HG03442 (cell line): ENCODE measurements around the gene KBTBD3.

Experiments
- ATAC-seq: cut with Tn5 transposase; IDR thresholded peaks from one replicate; pipeline ENCODE4 v1.9.1; 2021; ENCODE audit warnings: mild to moderate bottlenecking, moderate library complexity; ENCODE audit not compliant: unreplicated experiment

Gene KBTBD3

GRCh38 chr11:106076919-106077608 is at the start of gene KBTBD3:
Gene KBTBD3, minus strand, starts transcription at chr11:106077347. Its CDS starts 18,250 bp downstream, at chr11:106059097.
- ATAC-seq = peak; percentile 94

GRCh38 chr11:106121570-106122320 is 44.6 kb upstream of the KBTBD3 start:
- no peak for ATAC-seq

- no peak for ATAC-seq
Observed at GRCh38 chr11:106105986-106106385, 28.8 kb upstream of the KBTBD3 start.

- ATAC-seq = no peak
Observed at GRCh38 chr11:106101819-106102218, 24.7 kb upstream of the KBTBD3 start.

- ATAC-seq = no peak
Observed at GRCh38 chr11:106101370-106101769, 24.2 kb upstream of the KBTBD3 start.

- ATAC-seq = no peak
Observed at GRCh38 chr11:106098893-106099553, 21.9 kb upstream of the KBTBD3 start.

- no peak for ATAC-seq
Observed at GRCh38 chr11:106092446-106092845, 15.3 kb upstream of the KBTBD3 start.

- ATAC-seq = peak; percentile 99
Observed at GRCh38 chr11:106091480-106092123, 14.5 kb upstream of the KBTBD3 start.

- no peak for ATAC-seq
Observed at GRCh38 chr11:106088896-106089295, 11.7 kb upstream of the KBTBD3 start.

- no peak for ATAC-seq
Observed at GRCh38 chr11:106087815-106088435, 10.8 kb upstream of the KBTBD3 start.

- ATAC-seq = no peak
Observed at GRCh38 chr11:106086850-106087249, 9.7 kb upstream of the KBTBD3 start.

- no peak for ATAC-seq
Observed at GRCh38 chr11:106086135-106086534, 9.0 kb upstream of the KBTBD3 start.

GRCh38 chr11:106082096-106082495 is 4.9 kb upstream of the KBTBD3 start:
- no peak for ATAC-seq

- ATAC-seq = peak; percentile 16
Observed at GRCh38 chr11:106077609-106078455, 685 bp upstream of the KBTBD3 start, which contains the start of gene AASDHPPT. Gene AASDHPPT, plus strand, starts transcription at chr11:106077662. Its CDS starts 49 bp downstream, at chr11:106077711.

GRCh38 chr11:106076171-106076918 is 802 bp downstream of the KBTBD3 start:
- ATAC-seq = no peak

GRCh38 chr11:106072804-106073203 is 4.3 kb downstream of the KBTBD3 start:
- no peak for ATAC-seq

- ATAC-seq = no peak
Observed at GRCh38 chr11:106070606-106071005, 6.5 kb downstream of the KBTBD3 start.

- peak; percentile 54 for ATAC-seq
Observed at GRCh38 chr11:106063009-106063408, 14.1 kb downstream of the KBTBD3 start.
